ENCODE measurements around the gene DDX31.
A peak's percentile ranks its signal among the peaks of the same experiment; 100 is the strongest.

DDX31 gene

GRCh38 chr9:132708769-132709430, 39.1 kb upstream of the DDX31 start:
- TF ChIP-seq CTCF (conservative IDR thresholded peaks at IDR 0.05; ENCODE audit: low read depth, low read length): no peak
- no peak for DNase-seq (ENCODE audit: low read depth)
- no peak overlapping the region for H3K4me3 ChIP-seq (ENCODE audit: low read length)

- no peak for TF ChIP-seq CTCF (conservative IDR thresholded peaks at IDR 0.05; ENCODE audit: low read depth, low read length)
- no peak overlapping the region for H3K4me3 ChIP-seq (ENCODE audit: low read length)
- no peak for DNase-seq (ENCODE audit: low read depth)
Observed at GRCh38 chr9:132708239-132708638, 38.5 kb upstream of the DDX31 start.

DNA sequence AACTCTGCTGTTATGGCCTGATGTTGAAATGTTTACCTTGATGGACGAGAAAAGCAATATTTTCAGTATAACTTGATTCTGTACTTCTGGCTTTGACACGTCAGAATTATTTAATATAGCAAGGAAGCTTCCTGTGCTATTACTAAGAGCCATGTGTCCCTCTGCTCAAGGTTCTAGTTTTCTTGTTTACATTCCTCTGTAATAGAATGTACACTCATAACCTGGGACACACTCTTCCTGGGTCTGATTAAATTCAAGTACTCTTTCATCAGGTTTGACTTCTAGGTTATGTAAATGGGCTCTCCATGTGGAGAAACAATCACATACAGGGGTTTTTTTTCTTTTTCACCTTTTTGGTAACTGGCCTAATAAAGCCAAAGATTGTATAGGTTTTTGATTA, 33.6 kb upstream of the DDX31 start:
- DNase-seq (ENCODE audit: low read depth): no peak
- TF ChIP-seq CTCF (conservative IDR thresholded peaks at IDR 0.05; ENCODE audit: low read depth, low read length): no peak

DNA sequence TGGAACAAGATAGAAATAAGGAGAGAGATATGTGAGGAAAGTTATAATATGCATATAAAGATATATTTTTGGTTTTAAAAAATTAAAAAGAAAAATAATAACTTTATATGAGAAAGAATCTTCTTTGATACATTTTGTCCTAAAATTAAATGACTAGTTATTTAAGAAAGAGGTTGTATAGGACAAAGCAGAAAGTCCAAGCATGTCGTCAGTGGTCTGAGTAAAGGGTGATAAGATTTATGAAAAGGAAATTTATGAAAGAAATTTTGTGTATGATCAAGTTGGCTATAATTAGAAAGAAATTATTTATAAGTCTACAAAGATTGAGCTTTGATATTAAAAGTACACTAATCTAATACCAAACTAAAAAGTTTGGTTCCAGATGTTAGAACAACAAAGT, 32.5 kb upstream of the DDX31 start:
- H3K4me3 ChIP-seq (ENCODE audit: low read length): no peak overlapping the region
- TF ChIP-seq CTCF (conservative IDR thresholded peaks at IDR 0.05; ENCODE audit: low read depth, low read length): no peak
- no peak for DNase-seq (ENCODE audit: low read depth)

More for the DNA sequence above, 33.6 kb upstream of the DDX31 start:
- H3K4me3 ChIP-seq (ENCODE audit: low read length): no peak overlapping the region

DNA sequence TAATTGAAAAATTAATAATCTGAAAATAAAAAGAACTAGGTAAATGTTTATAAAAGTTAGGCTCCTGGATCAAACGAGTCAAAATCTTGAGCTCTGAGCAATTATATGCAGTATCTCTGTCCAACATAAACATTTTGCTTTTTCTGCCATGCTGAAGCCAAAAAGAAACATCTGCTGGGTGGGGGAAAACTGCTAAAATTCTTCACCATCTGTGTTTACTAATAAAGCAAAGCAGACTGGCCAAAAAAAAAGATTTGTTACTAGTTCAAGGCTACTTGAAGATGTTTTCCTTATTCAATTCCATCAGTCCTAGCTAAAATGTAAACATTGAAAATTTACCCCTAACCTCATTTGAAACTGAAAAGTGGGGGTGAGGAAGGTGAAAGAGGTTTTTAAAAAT, 30.2 kb upstream of the DDX31 start:
- TF ChIP-seq CTCF (conservative IDR thresholded peaks at IDR 0.05; ENCODE audit: low read depth, low read length): no peak
- DNase-seq (ENCODE audit: low read depth): no peak
- no peak overlapping the region for H3K4me3 ChIP-seq (ENCODE audit: low read length)

DNA sequence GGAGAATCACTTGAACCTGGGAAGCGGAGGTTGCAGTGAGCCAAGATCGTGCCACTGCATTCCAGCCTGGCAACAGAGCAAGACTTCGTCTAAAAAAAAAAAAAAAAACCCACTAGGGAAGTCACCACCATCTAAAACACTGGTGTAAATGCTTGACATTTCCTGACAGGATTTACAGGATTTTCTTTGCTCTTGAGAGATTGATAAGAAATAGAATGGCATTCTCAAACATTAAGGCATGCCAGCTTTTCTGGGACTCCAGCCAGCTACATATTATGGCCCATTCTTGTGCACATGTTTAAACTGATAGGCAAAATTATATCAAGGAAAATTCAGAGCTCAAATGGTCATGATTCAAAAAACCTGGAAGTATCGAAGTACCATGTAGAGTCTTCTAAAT, 29.2 kb upstream of the DDX31 start:
- no peak overlapping the region for H3K4me3 ChIP-seq (ENCODE audit: low read length)
- DNase-seq (ENCODE audit: low read depth): peak; percentile 64
- no peak for TF ChIP-seq CTCF (conservative IDR thresholded peaks at IDR 0.05; ENCODE audit: low read depth, low read length)

DNA sequence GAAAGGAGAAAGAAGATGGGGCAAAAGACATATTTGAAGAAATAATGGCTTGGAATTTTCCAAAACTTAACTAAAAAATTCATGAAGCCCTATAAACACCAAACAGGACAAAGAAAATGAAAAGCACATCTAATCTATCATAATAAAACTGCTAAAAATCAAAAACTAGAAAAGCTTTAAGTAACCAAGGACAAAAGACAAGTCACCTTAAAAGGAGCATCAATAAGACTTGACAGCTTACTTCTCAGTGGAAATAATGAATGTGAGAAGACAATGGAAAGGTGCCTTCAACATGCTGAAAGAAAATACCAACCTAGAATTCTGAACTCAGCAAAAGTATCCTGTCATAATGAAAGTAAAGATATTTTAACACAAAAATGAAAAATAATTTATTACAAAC, 27.4 kb upstream of the DDX31 start:
- H3K4me3 ChIP-seq (ENCODE audit: low read length): no peak overlapping the region
- DNase-seq (ENCODE audit: low read depth): no peak
- no peak for TF ChIP-seq CTCF (conservative IDR thresholded peaks at IDR 0.05; ENCODE audit: low read depth, low read length)
